NCI-H2171 (cell line): ENCODE measurements around the gene AMPD3.

Experiments
- DNase-seq: peaks from one replicate; lab custom pipeline; 2025; lab: John Stamatoyannopoulos, UW

AMPD3 gene

DNA sequence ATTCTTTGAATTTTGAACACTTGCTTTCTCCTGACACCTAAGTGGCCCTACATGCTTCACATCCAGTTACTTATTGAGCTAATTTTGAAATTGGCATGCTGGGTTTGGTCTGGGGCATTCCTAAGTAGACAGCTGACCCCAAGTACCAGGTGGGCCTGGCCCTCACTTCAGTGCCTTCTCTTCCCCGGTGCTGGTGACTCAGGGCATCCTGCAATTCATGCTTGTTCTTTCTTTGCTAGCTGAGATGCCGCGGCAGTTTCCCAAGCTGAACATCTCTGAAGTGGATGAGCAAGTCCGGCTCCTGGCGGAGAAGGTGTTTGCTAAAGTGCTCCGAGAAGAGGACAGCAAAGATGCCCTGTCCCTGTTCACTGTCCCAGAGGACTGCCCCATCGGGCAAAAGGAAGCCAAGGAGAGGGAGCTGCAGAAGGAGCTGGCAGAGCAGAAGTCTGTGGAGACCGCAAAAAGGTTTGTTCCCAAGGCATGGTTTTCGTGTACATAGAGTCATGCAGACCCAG lies 6.3 kb downstream of the AMPD3 start:
- no peak for DNase-seq

DNA sequence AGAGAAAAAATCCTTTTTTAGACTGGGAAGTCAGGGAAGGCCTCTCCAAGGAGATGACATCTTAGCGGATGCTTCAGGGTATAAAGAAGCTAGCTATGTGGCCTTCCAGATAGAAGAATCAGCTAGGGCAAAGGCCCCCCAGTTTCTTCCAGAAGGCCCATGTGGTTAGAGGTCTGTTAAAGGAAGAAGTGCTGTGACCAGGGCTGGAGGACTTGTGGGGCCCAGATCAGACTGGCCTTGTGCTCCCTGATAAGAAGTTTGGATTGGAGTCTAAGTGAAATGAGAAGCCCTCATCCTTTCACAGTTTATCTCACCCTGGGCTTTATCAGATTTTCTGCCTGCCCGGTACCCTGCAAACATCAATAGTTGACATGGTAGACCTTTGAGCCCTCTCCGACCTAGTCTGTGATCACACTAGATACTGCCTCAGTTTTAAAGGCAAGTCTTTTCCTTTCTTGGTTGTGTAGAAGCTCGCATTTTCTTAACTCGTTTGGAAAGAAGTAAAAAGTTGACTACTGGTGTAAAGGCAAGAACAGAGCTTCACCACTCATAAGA lies 7.8 kb downstream of the AMPD3 start:
- DNase-seq: no peak

DNA sequence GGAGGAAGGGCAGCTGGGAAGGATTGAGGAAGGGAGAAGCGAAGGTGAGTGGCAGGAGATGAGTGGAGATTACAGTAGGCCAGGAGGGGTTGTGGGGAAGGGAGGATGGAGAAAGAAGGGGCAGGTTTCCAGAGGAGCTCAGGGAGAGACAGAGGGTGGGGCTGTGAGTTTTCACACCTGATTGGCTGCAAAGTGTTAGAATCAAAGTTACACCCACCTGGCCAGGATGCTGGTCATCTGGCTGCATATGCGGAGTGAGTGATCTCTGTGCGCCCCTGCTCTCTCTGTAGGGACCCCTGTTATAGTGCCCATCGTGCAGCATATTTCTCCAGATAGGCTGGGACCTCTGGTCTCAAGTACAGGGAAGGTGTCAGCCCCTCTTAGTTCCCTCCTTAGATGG lies 18.3 kb downstream of the AMPD3 start:
- no peak for DNase-seq

DNA sequence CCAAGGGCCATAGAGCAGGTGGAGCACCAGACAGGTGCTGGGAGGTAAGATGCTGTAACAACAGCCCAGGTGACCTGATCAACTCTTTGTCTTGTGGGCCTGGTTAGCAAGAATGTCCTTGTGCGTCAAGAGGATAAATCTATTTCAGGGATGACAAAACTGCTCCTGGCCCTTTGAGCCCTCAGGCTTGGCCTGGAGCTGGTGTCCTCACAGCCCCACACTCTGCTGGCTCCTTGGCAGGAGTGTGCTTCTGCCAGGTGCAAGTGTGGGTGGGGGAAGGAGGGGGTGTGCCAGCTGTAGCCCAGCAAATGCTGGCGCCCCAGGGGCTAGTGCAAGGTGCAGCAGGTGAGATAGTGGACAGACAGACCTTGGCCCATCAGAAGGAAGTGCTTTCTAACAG lies 19.5 kb downstream of the AMPD3 start:
- no peak for DNase-seq

DNA sequence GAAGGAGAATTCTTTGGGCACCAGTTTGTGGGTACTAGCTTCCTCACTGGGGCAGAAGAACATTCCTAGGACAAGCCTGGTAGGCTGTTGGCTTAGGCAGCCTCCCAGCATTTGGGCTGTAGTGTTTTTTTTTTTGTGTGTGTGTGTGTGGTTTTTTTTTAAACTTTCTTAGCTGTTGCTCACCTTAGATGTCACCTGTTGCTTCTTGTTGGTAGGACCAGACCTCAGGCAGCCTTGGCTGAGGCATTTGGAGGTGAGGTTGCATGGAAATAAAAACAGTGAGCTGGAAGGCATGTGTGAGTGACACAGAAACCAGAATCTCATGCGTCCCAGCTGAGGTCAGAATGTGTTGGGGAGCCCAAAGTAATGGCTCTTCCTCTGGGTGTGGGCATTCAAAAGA lies 21.3 kb downstream of the AMPD3 start:
- no peak for DNase-seq

DNA sequence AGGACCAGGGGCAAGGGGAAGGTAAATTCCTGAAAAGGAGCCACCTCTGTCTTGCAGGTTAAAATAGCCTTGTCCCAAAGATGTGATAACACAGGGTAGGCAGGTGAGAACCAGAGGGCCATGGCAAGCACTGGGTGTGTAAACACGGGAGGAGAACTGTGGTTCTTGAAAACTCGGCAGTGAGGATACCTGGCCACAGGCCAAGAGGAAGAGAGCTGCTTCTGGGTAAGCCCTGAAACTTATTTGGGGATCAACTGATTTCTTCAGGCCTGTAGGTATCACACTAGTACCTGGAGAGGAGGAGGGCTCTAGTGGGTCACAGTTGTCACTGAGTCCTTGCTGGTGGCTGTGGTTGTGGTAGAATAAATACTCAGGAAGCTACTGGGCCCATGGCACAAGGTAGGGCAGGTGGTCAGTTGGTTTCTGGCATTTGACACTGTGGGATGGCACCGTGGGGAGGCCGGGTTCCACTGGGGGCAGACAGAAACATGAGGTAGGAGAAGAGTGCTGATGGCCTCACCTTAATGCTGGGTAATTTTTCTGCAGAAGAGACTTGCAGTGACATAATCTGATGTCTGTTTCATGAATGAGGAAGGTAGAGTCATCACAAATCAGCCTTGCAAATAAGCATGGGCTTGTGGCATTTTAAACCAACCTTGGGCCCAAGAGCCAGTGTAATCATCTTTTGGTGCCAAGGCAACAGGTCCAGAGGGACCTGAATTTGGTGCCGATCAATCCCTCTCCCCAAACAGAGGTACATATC lies 22.0 kb downstream of the AMPD3 start:
- DNase-seq: no peak

DNA sequence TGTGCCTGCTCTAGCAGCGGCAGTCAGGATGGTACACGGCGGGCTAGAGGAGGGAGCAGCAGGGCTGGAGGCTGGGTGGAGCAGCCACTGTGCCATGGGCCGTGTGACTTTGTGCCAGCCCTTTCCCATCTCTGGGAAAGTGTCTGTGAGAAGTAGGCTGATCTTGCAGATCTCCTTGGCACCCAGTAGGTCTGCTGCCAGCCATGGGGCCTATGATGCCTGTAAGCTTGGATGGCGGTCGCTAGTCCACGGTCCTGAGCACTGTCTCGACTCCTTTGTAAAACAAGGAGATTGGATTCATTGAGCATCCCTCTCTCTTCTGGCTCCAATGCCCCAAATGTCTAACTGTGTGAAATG lies 22.6 kb downstream of the AMPD3 start:
- DNase-seq: no peak

DNA sequence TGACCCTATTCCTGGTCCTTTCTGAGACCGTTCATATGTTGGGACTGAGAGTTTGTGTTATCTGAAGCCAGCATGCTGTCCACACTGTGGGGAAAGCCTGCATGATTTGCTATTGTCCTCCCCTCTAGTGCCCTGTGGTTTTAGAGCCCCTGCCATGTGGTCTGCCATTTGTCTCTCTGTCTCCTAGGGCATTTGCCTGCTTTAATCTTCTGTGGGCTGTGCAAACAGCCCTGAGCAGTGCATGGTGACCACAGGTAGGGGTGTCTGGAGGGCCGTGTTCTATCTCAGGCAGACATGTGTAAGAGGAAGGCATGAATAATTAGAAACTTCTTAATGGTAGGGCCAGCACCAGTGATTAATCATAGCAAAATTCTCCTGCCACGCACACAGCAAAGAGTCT lies 23.0 kb downstream of the AMPD3 start:
- no peak for DNase-seq

DNA sequence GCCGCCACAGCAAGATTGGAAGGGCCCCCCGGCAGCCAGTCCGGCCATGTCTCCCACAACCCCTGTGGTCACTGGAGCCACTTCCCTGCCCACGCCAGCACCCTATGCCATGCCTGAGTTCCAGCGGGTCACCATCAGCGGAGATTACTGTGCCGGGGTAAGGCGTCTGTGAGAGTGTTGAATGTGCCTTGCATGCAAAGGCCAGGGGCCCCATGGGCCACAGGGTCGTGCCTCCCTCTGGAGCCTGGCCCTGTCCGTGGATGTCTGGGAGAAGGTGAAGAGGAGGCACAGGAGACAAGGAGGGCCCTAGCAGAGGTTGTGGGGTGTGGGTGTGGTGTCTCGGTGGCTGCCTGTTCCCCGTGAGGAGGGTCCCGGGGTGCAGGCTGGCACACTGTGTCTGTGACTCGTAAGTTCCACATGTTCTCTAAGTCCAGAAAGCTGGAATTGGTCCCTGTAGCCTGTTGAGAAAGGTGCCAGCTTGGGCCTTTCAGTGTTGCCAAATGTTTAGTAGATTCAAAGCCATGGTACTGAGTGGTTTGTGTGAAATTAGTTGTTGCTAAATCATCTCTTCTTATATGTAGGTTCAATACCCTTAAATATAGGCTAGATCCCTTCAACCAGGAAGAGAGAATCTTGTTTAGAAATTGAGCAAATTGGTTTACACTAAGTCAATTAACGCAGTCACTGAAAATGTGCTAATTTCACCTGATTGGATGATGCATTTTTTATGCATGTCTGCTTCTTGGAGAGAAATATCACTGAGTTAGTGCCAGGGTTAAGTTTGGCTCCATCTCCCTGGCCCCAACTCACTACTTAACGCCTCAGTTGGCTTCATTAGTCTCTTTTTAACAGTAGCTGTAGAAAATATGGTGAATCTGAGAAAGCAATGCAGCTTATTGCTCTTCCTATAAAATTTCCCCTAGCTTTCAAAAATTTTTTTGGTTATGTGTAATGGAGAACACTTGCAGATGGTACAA lies 23.8 kb downstream of the AMPD3 start:
- no peak for DNase-seq

DNA sequence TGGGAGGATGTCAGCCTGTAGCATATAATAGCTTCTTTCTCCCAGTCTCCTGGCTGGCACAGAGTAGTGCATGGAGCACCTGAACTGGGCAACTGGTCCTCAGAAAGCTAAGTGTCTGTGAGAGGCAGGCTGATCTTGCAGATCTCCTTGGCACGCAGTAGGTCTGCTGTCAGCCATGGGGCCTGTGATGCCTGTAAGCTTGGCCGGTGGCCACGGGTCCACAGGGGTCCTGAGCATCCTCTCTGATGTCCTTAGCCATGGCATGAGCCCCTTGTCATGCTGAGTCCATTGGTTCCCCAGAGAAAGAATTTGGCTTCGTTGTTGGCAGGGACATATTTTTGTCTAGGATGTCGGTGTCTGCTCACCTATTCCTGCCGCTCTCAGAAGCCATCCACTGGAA lies 25.0 kb downstream of the AMPD3 start:
- DNase-seq: no peak

DNA sequence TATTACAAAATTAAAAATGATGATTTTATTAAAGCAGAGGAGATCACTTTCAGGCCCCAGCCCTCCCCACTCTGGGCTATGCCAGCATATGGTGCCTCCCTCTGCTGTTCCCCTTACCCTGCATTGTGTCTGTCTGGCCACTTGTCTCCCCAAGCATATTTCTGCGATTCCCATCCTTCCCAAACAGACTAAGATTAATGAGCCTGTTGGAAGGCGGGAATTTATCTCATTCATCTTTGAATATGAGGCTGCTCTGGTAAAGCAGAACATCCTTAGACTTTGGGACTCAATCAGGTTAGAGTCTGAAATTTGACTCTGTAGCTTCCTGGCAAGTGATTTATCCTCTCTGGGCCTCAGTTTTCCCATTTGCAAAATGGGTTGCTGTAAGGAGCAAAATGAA lies 25.7 kb downstream of the AMPD3 start:
- no peak for DNase-seq

DNA sequence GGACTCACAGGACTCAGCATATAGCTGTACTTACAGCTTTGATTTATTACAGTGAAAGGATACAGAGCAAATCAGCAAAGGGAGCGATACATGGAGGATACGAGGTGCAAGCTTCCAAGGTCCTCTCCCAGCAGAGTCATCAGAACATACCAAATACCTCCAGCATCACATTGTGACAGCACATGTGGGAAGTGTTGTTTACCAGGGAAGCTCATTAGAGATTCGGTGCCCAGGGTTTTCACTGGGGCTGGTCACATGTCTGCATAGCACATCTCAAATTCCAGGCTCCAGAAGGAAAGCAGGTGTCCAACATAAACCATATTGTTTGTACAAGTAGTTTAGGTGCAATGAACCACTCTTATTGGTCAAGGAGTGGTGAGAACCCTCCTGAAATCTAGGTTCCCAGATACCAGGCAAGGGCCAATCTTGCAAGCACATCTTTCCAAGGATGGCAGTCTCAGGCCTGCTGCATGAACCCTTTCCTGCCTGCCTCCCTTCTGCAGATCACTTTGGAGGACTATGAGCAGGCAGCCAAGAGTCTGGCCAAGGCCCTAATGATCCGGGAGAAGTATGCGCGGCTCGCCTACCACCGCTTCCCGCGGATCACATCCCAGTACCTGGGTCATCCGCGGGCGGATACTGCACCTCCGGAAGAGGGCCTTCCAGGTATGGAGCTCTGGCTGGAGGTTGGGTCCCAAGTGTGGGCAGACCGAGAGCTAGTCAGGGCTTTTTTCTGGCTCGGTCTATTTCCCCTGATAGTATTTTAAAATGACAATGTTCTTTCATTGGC lies 26.7 kb downstream of the AMPD3 start:
- no peak for DNase-seq

DNA sequence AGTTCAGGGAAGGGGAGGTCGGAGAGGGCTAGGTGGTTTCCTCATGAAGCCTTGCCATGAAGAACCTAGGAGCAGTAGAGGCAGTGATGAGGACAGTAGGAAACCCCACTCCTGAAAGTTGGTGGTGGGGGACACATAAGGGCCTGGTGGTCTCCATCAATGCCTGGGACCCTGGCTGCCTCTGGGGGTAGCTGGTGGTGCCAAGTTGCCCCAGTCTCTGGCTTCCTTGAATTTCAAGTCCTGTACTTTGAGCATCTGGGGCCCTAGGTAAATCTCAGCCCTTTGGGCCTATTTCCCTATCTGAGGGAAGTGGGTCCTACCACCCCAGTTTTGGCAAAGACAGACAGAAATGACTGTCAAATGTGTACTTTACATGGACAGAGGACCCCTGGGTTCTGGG lies 28.1 kb downstream of the AMPD3 start:
- no peak for DNase-seq

DNA sequence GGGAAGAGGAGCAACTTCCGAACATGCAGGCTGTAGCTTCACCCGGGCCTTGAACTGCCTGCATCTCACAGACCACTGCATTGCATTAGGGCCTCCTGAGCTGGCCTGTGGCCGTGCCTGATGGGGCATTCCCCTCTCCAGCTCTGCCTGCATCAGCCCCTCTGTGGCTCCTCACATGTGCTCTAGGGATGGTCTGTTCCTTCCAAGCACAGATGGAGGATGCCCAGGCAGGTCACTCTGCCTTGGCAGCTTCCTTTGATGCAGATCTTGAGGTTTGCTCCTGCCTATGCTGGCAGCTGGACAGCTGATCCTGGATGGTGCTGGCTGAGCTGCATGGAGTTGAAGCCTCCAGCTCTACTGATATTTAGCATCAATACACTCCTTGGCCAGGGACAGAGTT lies 28.5 kb downstream of the AMPD3 start:
- DNase-seq: no peak

DNA sequence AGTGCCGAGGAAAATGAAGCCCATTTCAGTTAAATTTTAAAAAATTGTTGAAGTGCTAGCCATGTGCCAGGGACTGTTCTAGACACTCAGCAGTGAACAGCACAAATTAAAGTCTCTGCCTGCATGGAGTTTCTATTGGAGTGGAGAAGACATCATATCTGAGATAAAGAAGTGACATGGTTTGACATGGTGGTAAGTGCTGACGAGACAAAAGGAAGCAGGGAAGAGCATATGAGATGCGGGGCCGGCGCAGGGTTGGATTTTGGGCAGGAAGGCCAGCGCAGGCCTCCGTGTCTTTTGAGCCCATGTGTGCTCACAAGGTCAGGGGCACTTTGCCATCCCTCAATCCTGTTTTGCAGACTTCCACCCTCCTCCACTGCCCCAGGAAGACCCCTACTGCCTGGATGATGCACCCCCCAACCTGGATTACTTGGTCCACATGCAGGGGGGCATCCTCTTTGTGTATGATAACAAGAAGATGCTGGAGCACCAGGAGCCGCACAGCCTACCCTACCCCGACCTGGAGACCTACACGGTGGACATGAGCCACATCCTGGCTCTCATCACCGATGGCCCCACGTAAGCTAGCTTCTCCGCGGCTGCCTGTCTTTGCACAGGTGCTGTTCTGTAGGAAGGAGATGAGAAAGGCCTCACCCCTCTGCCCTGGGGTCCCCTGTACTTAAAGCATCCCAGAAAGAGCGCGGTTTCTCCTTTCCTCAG lies 29.6 kb downstream of the AMPD3 start:
- no peak for DNase-seq

DNA sequence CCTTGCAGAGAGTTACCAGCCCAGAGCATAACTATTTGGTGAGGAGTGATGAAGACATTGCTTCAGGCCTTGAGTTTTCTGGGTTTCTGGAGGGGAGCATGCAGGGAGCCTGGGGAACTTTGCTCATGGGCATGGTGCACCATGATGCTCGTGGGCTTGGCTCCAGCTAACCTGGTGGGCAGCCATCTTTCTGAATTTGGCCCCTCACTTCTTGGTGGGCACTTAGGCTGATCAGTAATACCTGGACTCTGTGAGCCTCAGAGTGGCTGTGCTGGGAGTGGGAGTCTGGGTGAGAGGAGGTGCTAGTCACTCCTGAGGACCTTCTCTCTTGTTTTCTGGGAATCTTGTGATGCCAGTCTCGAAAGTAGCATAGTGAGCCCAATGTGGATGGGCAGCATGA lies 30.6 kb downstream of the AMPD3 start:
- DNase-seq: no peak

DNA sequence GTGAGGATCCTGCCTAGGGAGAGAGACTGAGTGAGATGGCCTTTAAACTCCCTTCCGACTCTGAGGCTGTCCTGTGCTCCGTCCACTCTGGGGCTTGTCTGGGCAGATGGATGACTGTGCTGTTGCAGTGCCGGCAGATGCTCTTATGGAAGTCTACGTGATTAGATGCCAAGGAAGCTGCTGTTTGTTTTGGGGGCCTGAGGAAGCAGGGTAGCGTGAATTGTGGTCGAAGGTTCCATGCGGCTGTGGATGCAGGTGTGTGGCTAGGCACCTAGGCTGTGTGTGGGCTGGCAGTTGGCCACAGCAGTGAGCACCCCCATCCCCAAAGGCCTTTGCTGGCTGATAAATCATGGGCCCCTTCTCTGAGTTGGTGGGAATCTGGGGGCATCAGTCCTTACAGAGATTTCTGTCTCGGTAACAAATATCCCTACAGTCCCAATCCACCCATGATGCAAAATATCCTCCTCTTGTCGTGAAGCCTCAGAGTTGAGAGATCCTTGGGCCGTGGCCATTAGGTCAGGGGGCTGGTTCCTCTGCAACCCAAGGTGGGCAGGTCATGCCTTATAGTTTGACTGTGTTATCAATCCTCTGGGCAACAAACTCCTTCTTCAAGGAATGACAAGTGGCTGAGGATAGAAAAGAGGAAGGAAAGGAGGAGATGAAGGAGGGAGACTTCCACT lies 31.2 kb downstream of the AMPD3 start:
- no peak for DNase-seq

DNA sequence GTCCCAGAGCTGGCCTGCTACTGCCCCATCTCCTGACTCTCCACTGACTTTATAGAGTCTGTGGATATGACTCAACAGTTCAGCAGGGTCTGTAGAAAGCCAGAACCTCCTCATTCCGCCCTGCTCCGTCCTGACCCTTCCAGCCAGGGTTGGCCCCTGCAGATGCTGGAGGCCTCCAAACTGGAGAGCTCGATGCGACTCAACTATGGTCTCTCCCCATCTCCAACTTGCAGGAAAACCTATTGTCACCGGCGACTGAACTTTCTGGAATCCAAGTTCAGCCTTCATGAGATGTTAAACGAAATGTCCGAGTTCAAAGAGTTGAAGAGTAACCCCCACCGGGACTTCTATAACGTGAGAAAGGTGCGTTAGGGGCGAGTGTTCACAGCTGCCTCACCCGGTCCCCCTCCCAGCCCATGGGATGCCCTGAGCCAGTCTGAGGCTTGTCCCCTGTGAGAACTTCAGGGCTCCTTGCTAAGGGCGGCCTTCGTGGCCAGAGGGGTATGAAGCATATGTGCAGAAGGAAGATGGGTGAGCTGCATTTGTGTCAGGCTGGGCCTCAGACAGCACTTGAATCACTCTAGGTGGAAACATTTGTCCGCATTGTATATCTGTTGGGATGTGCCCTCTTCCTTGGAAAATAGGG lies 32.1 kb downstream of the AMPD3 start:
- DNase-seq: no peak

DNA sequence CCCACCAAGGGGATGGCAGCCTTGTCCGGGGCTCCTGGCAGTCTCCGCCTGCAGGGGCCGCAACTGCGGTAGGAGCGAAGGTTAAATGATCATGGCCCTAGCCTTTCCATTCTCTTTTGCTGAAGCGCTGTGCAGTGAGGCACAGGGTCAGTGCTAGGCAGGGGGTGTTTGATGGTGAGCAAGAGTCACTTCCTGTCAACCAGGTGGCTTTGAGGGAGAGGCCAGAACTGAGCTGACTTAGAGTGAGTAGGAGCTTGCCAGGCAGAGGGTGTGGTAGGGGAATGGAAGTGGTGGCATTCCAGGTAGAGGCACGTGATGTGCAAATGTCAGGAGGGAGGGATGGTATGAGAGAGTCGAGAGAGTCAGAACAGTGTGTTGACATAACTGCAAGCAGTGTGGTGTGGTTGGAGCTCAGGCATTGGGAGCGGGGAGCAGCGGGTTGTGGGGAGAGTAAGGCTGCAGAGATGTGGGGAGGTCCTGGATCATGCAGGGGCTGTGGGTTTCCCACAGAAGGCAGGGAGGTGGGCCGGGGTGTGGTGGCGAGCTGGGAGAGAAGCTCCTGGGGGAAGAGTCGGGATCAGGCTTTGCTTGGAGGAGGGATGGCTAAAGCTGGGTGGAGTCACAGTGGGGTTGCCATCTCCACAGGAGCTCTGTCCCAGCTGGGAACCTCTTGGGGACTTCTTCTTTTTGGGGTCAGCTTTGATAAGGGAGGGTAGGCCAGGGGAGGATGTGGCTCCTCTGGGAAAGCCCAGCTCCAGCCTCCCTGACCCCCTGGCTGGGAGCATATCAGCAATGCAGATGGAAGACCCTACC lies 33.3 kb downstream of the AMPD3 start:
- no peak for DNase-seq
